Measurements from ENCODE around the gene CLUH.
"Not testable (repeated sequence)": the region's sequence is repeated elsewhere in the genome, so short reads cannot be mapped to it uniquely, and the experiment has no call there.

The CLUH gene

GRCh38 chr17:2700491-2701141 is 10.9 kb downstream of the CLUH start:
- FAIRE-seq: no peak

GRCh38 chr17:2700030-2700490 is 11.5 kb downstream of the CLUH start:
- FAIRE-seq: no peak

GRCh38 chr17:2699216-2699805 is 12.3 kb downstream of the CLUH start:
- not testable (repeated sequence) for FAIRE-seq

GRCh38 chr17:2697611-2698162 is 13.9 kb downstream of the CLUH start:
- no peak for FAIRE-seq

GRCh38 chr17:2695961-2696760 is 15.4 kb downstream of the CLUH start:
- no peak for FAIRE-seq

- FAIRE-seq: no peak
Measured at GRCh38 chr17:2695243-2695960, 16.2 kb downstream of the CLUH start.

- no peak for FAIRE-seq
Measured at GRCh38 chr17:2694381-2695242, 17.0 kb downstream of the CLUH start.

GRCh38 chr17:2693561-2694380 is 17.8 kb downstream of the CLUH start:
- FAIRE-seq: no peak

GRCh38 chr17:2692781-2693135 is 18.8 kb downstream of the CLUH start:
- no peak for FAIRE-seq

- FAIRE-seq: no peak
Measured at GRCh38 chr17:2691965-2692780, 19.4 kb downstream of the CLUH start.

GRCh38 chr17:2691069-2691871 is 20.3 kb downstream of the CLUH start:
- no peak for FAIRE-seq

GRCh38 chr17:2690165-2691068 is 21.1 kb downstream of the CLUH start:
- no peak for FAIRE-seq

- no peak for FAIRE-seq
Measured at GRCh38 chr17:2689411-2690164, 22.0 kb downstream of the CLUH start.

GRCh38 chr17:2688351-2689342 is 22.9 kb downstream of the CLUH start:
- no peak for FAIRE-seq

- FAIRE-seq: no peak
Measured at GRCh38 chr17:2687074-2687418, 24.5 kb downstream of the CLUH start.

GRCh38 chr17:2685696-2686095 is 25.9 kb downstream of the CLUH start:
- no peak for FAIRE-seq
